GM19351 (cell line): ENCODE data around the gene USP3.

ENCODE experiments used
- ATAC-seq: cut with Tn5 transposase; IDR thresholded peaks from one replicate; pipeline ENCODE4 v1.9.1; 2021; ENCODE audit warnings: mild to moderate bottlenecking, moderate library complexity; ENCODE audit not compliant: unreplicated experiment

The USP3 gene

GRCh38 chr15:63538876-63539275 is 34.5 kb downstream of the USP3 start:
- ATAC-seq, result no peak

GRCh38 chr15:63539521-63539920 is 35.1 kb downstream of the USP3 start:
- no peak for ATAC-seq

- ATAC-seq, result no peak
Measured at GRCh38 chr15:63539998-63540397, 35.6 kb downstream of the USP3 start.

GRCh38 chr15:63540449-63540848 is 36.1 kb downstream of the USP3 start:
- ATAC-seq, result no peak

GRCh38 chr15:63544258-63545026 is 40.0 kb downstream of the USP3 start:
- no peak for ATAC-seq

- no peak for ATAC-seq
Measured at GRCh38 chr15:63545520-63545919, 41.1 kb downstream of the USP3 start.

GRCh38 chr15:63551400-63551799 is 47.0 kb downstream of the USP3 start:
- ATAC-seq, result no peak

GRCh38 chr15:63553388-63553791 is 49.0 kb downstream of the USP3 start:
- no peak for ATAC-seq

- no peak for ATAC-seq
Measured at GRCh38 chr15:63554337-63554927, 50.0 kb downstream of the USP3 start.

- no peak for ATAC-seq
Measured at GRCh38 chr15:63555507-63555906, 51.1 kb downstream of the USP3 start.

GRCh38 chr15:63556246-63556645 is 51.9 kb downstream of the USP3 start:
- no peak for ATAC-seq

GRCh38 chr15:63556736-63557135 is 52.3 kb downstream of the USP3 start:
- no peak for ATAC-seq

- ATAC-seq, result no peak
Measured at GRCh38 chr15:63559753-63560152, 55.4 kb downstream of the USP3 start.

- no peak for ATAC-seq
Measured at GRCh38 chr15:63560741-63561448, 56.5 kb downstream of the USP3 start.

- no peak for ATAC-seq
Measured at GRCh38 chr15:63564093-63564492, 59.7 kb downstream of the USP3 start.

GRCh38 chr15:63565536-63566186 is 61.3 kb downstream of the USP3 start:
- ATAC-seq, result no peak

- no peak for ATAC-seq
Measured at GRCh38 chr15:63572749-63573464, 68.5 kb downstream of the USP3 start.

- no peak for ATAC-seq
Measured at GRCh38 chr15:63573533-63573932, 69.1 kb downstream of the USP3 start.

GRCh38 chr15:63575312-63575711 is 70.9 kb downstream of the USP3 start:
- ATAC-seq, result no peak

- no peak for ATAC-seq
Measured at GRCh38 chr15:63576441-63576840, 72.0 kb downstream of the USP3 start.

- no peak for ATAC-seq
Measured at GRCh38 chr15:63582179-63582578, 77.8 kb downstream of the USP3 start.
